Ovary (tissue), 3 donors: ENCODE results near the gene RCOR3.

ENCODE experiments used
- EP300 ChIP-seq: sonication (generic); formaldehyde crosslinking; IDR thresholded peaks from one replicate; pipeline ENCODE4 v1.6.1; 2017; ENCODE audit warnings: antibody characterized with exemption
- TF ChIP-seq, protein P1 (sequence below), 3 donors: fragments of 450-650 bp in 2 of 3; fragments of 200-600 bp in 1 of 3; IDR thresholded peaks; one replicate each; pipeline versions ENCODE4 v1.5.1 to v1.8.0; 2016 to 2022; ENCODE audit warnings: antibody characterized with exemption in 3 of 3, mild to moderate bottlenecking in 1 of 3
- donor health status: DM: no; HTN: no; CAD: no.

DNA sequence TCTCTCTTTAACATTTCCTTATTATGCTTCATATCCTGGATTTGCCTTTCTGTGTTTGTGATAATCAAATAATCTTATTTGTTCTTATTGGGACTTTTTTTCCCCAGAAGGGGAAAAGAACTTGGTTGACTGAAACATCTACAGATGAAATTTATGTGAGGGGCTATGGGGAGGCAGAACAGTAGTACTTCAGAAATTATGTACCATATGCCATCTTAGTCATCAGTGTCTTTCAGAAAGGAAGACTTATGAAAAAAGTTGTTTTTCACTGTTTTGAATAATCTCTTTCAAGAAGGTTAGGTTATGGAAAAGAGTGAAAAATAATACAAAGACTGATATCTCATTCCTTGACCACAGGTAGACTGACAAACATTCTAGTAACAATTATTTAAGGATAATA, 37.2 kb downstream of the RCOR3 start:
- TF ChIP-seq, protein P1, sequence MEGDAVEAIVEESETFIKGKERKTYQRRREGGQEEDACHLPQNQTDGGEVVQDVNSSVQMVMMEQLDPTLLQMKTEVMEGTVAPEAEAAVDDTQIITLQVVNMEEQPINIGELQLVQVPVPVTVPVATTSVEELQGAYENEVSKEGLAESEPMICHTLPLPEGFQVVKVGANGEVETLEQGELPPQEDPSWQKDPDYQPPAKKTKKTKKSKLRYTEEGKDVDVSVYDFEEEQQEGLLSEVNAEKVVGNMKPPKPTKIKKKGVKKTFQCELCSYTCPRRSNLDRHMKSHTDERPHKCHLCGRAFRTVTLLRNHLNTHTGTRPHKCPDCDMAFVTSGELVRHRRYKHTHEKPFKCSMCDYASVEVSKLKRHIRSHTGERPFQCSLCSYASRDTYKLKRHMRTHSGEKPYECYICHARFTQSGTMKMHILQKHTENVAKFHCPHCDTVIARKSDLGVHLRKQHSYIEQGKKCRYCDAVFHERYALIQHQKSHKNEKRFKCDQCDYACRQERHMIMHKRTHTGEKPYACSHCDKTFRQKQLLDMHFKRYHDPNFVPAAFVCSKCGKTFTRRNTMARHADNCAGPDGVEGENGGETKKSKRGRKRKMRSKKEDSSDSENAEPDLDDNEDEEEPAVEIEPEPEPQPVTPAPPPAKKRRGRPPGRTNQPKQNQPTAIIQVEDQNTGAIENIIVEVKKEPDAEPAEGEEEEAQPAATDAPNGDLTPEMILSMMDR (IDR thresholded peaks at IDR 0.05), result no peak
- TF ChIP-seq EP300, result no peak
